ENCODE results near the gene DDX47. TPM values are rescaled to one million over a fixed set of nuclear protein-coding genes. Genes with fewer than 3 reads are reported as not detected.

DDX47 gene
- total RNA-seq, 2 experiments from 2014 or later, result 45.1 to 59.1 TPM

DNA sequence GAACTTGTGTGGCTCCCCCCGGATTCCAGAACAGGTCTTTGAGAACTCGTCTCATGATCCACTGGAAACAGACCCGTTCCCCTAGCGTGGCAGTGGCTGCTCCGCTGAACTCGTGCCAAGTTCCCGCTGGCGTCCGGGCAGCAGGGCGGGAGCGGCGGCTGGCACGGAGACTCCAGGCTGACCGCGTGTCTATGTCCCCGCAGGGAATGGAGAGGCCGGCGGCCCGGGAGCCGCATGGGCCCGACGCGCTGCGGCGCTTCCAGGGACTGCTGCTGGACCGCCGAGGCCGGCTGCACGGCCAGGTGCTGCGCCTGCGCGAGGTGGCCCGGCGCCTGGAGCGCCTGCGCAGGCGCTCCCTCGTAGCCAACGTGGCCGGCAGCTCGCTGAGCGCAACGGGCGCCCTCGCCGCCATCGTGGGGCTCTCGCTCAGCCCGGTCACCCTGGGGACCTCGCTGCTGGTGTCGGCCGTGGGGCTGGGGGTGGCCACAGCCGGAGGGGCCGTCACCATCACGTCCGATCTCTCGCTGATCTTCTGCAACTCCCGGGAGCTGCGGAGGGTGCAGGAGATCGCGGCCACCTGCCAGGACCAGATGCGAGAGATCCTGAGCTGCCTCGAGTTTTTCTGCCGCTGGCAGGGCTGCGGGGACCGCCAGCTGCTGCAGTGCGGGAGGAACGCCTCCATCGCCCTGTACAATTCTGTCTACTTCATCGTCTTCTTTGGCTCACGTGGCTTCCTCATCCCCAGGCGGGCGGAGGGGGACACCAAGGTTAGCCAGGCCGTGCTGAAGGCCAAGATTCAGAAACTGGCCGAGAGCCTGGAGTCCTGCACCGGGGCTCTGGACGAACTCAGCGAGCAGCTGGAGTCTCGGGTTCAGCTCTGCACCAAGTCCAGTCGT, 26.2 kb upstream of the DDX47 start:
- Histone ChIP-seq H2AFZ (ENCODE audit: low read length) (no peak overlapping the region), H4K20me1 (ENCODE audit: insufficient read depth, low read length) (peaks cover 3% of the 10 kb centered on the region), H3K4me2 (ENCODE audit: low read length) (peak overlapping the region; percentile 40; the same call in 1 of the 2 replicates), H3K79me2 (ENCODE audit: insufficient read depth, low read depth, low read length) (no peaks in the 10 kb centered on the region), H3K9me2 (ENCODE audit: insufficient read depth, low read length) (no peaks in the 10 kb centered on the region), H3K4me3 (ENCODE audit: low read depth, low read length, poor library complexity, severe bottlenecking) (no peak overlapping the region), H3K4me1 (ENCODE audit: insufficient read depth, low read length, poor library complexity, severe bottlenecking) (peaks cover 7% of the 10 kb centered on the region), H3K27ac (ENCODE audit: low read depth, low read length, poor library complexity, severe bottlenecking) (no peak overlapping the region), H3K36me3 (ENCODE audit: insufficient read depth, low read length) (no peaks in the 10 kb centered on the region), H3K9me3 (ENCODE audit: low read length) (no peaks in the 10 kb centered on the region)
- TF ChIP-seq EZH2phosphoT487 (IDR thresholded peaks at IDR 0.05; ENCODE audit: borderline replicate concordance, low read depth, low read length), result no peak
- TF ChIP-seq, protein P1, sequence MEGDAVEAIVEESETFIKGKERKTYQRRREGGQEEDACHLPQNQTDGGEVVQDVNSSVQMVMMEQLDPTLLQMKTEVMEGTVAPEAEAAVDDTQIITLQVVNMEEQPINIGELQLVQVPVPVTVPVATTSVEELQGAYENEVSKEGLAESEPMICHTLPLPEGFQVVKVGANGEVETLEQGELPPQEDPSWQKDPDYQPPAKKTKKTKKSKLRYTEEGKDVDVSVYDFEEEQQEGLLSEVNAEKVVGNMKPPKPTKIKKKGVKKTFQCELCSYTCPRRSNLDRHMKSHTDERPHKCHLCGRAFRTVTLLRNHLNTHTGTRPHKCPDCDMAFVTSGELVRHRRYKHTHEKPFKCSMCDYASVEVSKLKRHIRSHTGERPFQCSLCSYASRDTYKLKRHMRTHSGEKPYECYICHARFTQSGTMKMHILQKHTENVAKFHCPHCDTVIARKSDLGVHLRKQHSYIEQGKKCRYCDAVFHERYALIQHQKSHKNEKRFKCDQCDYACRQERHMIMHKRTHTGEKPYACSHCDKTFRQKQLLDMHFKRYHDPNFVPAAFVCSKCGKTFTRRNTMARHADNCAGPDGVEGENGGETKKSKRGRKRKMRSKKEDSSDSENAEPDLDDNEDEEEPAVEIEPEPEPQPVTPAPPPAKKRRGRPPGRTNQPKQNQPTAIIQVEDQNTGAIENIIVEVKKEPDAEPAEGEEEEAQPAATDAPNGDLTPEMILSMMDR (conservative IDR thresholded peaks at IDR 0.05; ENCODE audit: low read length), result no peak
- intact Hi-C loops (cut with micrococcal nuclease; ENCODE audit: unreplicated experiment), result loop anchor here (10.0 kb wide), 1 partner anchor 218 kb away; the partner anchor contains the start of gene HEBP1
- no peak for DNase-seq (ENCODE audit: low spot score)
- ChIA-PET CTCF (ENCODE audit: unreplicated experiment) (no interaction called here), POLR2A (interaction anchor here (0.6 kb wide), 1 partner anchor 131 kb away, joined by 3 read pairs; no protein-coding TSS in a partner anchor)
- no TSS peak for BruUV-seq (replicated peaks)

DNA sequence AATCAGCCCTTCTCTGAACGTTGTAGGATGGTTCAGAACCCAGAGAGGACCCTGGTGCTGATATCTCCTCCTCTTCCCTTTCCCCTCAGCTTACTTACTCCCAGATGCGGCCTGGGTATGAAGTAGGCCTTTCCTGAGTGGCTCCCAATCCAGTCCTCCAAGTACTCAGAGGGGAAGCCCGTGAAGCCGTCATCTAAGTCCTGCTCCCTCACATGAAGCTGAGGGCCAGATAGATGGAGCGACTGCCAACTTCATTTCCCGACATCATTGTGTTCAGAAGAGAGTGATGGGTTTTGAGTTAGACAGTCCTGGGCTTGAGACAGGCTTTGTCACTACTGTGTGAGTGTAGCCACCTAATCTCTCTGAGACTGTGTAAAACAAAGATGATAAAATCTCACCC, 25.0 kb upstream of the DDX47 start:
- Histone ChIP-seq H3K4me2 (ENCODE audit: low read length) (no peak overlapping the region), H3K9me3 (ENCODE audit: low read length) (no peaks in the 10 kb centered on the region)
- POLR2A ChIA-PET, result no interaction called here

More for the DNA sequence above, 25.0 kb upstream of the DDX47 start:
- Histone ChIP-seq H2AFZ (ENCODE audit: low read length) (no peak overlapping the region), H3K79me2 (ENCODE audit: insufficient read depth, low read depth, low read length) (no peaks in the 10 kb centered on the region), H4K20me1 (ENCODE audit: insufficient read depth, low read length) (peaks cover 3% of the 10 kb centered on the region), H3K36me3 (ENCODE audit: insufficient read depth, low read length) (no peaks in the 10 kb centered on the region), H3K4me1 (ENCODE audit: insufficient read depth, low read length, poor library complexity, severe bottlenecking) (peaks cover 7% of the 10 kb centered on the region), H3K27ac (ENCODE audit: low read depth, low read length, poor library complexity, severe bottlenecking) (no peak overlapping the region), H3K9me2 (ENCODE audit: insufficient read depth, low read length) (no peaks in the 10 kb centered on the region), H3K4me3 (ENCODE audit: low read depth, low read length, poor library complexity, severe bottlenecking) (no peak overlapping the region)
- CTCF ChIA-PET (ENCODE audit: unreplicated experiment), result no interaction called here
- no peak for DNase-seq (ENCODE audit: low spot score)
- intact Hi-C loops (cut with micrococcal nuclease; ENCODE audit: unreplicated experiment), result loop anchor here (2.0 to 10.0 kb wide), 2 partner anchors 129 to 217 kb away; partner anchors contain the start of gene HEBP1
- TF ChIP-seq, protein P1 (conservative IDR thresholded peaks at IDR 0.05; ENCODE audit: low read length), result no peak
- TF ChIP-seq EZH2phosphoT487 (IDR thresholded peaks at IDR 0.05; ENCODE audit: borderline replicate concordance, low read depth, low read length), result no peak
- no TSS peak for BruUV-seq (replicated peaks)

Measured in OCI-LY7 (cell line).